Panc1 (cell line): ENCODE results near the gene EXPH5. TPM values are rescaled to one million over a fixed set of nuclear protein-coding genes. Genes with fewer than 3 reads are reported as not detected.

Experiments used
- ATAC-seq: fragments of 200-7000 bp; cut with Tn5 transposase; 2 replicates; pipeline ENCODE4 v1.9.1; 2020; ENCODE audit warnings: mild to moderate bottlenecking, moderate library complexity
- BruUV-seq: library from RNA; stranded (reverse); fragments of 400-500 nt; replicated peaks from 2 replicates; lab custom pipeline; 2021; lab: Mats Ljungman, UMichigan
- CTCF ChIA-PET: fragments of 300-600 bp; sonication (Branson Sonifier 250); formaldehyde crosslinking; loops from one replicate; lab custom pipeline; 2022; ENCODE audit warnings: antibody characterized with exemption; lab: Charles Lee
- POLR2A ChIA-PET: fragments of 300-600 bp; sonication (Branson Sonifier 250); formaldehyde crosslinking; loops from one replicate; lab custom pipeline; 2022; ENCODE audit warnings: antibody characterized with exemption; lab: Charles Lee
- DNase-seq: peaks from one replicate; pipeline ENCODE4 v3.0.0-alpha.2; 2010; ENCODE audit warnings: low read depth, low spot score
- H3K27ac ChIP-seq: 2 replicates; pipeline ENCODE4 v1.5.1; 2011; ENCODE audit warnings: mild to moderate bottlenecking, low read length, inconsistent platforms
- H3K27me3 ChIP-seq: fragments of 200-500 bp; sonication (Bioruptor generic); 2 replicates; pipeline ENCODE4 v1.6.0; 2014; ENCODE audit warnings: low read length, inconsistent platforms; ENCODE audit not compliant: control insufficient read depth, insufficient read depth
- H3K36me3 ChIP-seq: fragments of 200-500 bp; sonication (Bioruptor generic); 2 replicates; pipeline ENCODE4 v1.5.1; 2014; ENCODE audit warnings: inconsistent platforms, mild to moderate bottlenecking, low read length, moderate library complexity; ENCODE audit not compliant: control insufficient read depth, insufficient read depth
- H3K4me1 ChIP-seq: 2 replicates; pipeline ENCODE4 v1.5.1; 2011; ENCODE audit warnings: inconsistent platforms, mild to moderate bottlenecking, low read length, moderate library complexity; ENCODE audit not compliant: control insufficient read depth, insufficient read depth
- H3K4me3 ChIP-seq, 2 experiments: 2 replicates each; pipeline ENCODE4 v1.5.1; 2011 to 2012; ENCODE audit warnings: low read depth in 2 of 2, low read length in 2 of 2, mild to moderate bottlenecking in 2 of 2, inconsistent platforms in 1 of 2, moderate library complexity in 1 of 2
- H3K9me3 ChIP-seq: fragments of 200-500 bp; sonication (Bioruptor generic); 2 replicates; pipeline ENCODE4 v1.5.1; 2014; ENCODE audit warnings: low read depth, mild to moderate bottlenecking, inconsistent platforms, low read length, moderate library complexity; ENCODE audit not compliant: control insufficient read depth, insufficient read depth
- CTCF ChIP-seq: fragments of 450-650 bp; IDR thresholded peaks from 2 replicates; pipeline ENCODE4 v1.5.1; 2017; ENCODE audit warnings: mild to moderate bottlenecking
- POLR2AphosphoS5 ChIP-seq: IDR thresholded peaks from 2 replicates; pipeline ENCODE4 v1.6.1; 2012; ENCODE audit warnings: mild to moderate bottlenecking, low read depth, low read length, moderate library complexity
- REST ChIP-seq, 2 experiments: IDR thresholded peaks; 2 replicates each; pipeline ENCODE4 v1.6.1; 2011 to 2012; ENCODE audit warnings: low read depth in 2 of 2, control low read depth in 1 of 2, low read length in 1 of 2, mild to moderate bottlenecking in 1 of 2, moderate library complexity in 1 of 2; ENCODE audit not compliant: insufficient read depth in 1 of 2
- SIN3A ChIP-seq: IDR thresholded peaks from 2 replicates; pipeline ENCODE4 v1.6.1; 2012; ENCODE audit warnings: low read depth, mild to moderate bottlenecking, low read length, moderate library complexity, borderline replicate concordance; ENCODE audit not compliant: insufficient read depth
- TCF7L2 ChIP-seq: IDR thresholded peaks from 2 replicates; pipeline ENCODE4 v1.6.1; 2011; ENCODE audit warnings: mild to moderate bottlenecking, low read depth, low read length, inconsistent platforms
- in situ Hi-C: cut with HindIII; loops from 2 replicates; pipeline ENCODE4 v1.10.0; 2016; ENCODE audit warnings: low sequenced_read_pairs, low pct_unique_long_range_greater_than_20kb
- intact Hi-C: fragments of 100-400 bp; cut with micrococcal nuclease; formaldehyde crosslinking; loops from one replicate; pipeline ENCODE4 v1.10.0; 2022; ENCODE audit not compliant: unreplicated experiment
- total RNA-seq: library from RNA; stranded (reverse); gene quantifications from one replicate; pipeline ENCODE4 v1.2.1, GENCODE V29; 2021; ENCODE audit not compliant: unreplicated experiment

EXPH5 gene
- total RNA-seq, 1 experiment from 2014 or later = 0.85 TPM

- H3K27me3 ChIP-seq = peaks cover 23% of the 10 kb centered on the region
- no peak overlapping the region for H3K4me3 ChIP-seq
- H3K36me3 ChIP-seq = no peaks in the 10 kb centered on the region
- intact Hi-C loops (no loop called here), in situ Hi-C loops (no loop called here)
- CTCF ChIA-PET = no interaction called here
- no peaks in the 10 kb centered on the region for H3K4me1 ChIP-seq
- H3K27ac ChIP-seq = no peak overlapping the region
- H3K9me3 ChIP-seq = peaks cover 8% of the 10 kb centered on the region; the same call in 1 of the 2 replicates
- no peak for DNase-seq
- TF ChIP-seq POLR2AphosphoS5 (no peak), REST (IDR thresholded peaks at IDR 0.05; ENCODE audit: insufficient read depth in 1 of 2, low read depth in 2 of 2, low read length in 1 of 2) (no peak), TCF7L2 (no peak), CTCF (no peak)
- BruUV-seq = no TSS peak
- POLR2A ChIA-PET = no interaction called here
- ATAC-seq = no peak
Measured at GRCh38 chr11:108511851-108512474, 81.6 kb downstream of the EXPH5 start.

GRCh38 chr11:108508653-108509593 is 84.6 kb downstream of the EXPH5 start:
- TF ChIP-seq TCF7L2 (no peak), REST (IDR thresholded peaks at IDR 0.05; ENCODE audit: insufficient read depth in 1 of 2, low read depth in 2 of 2, low read length in 1 of 2) (no peak), CTCF (no peak), SIN3A (no peak), POLR2AphosphoS5 (no peak)
- peaks cover 8% of the 10 kb centered on the region; the same call in 1 of the 2 replicates for H3K9me3 ChIP-seq
- DNase-seq = no peak
- CTCF ChIA-PET = no interaction called here
- H3K36me3 ChIP-seq = no peaks in the 10 kb centered on the region
- H3K27me3 ChIP-seq = peaks cover 16% of the 10 kb centered on the region; the same call in 1 of the 2 replicates
- intact Hi-C loops = loop anchor here (10.0 kb wide), 1 partner anchor 126 kb away; no protein-coding TSS in a partner anchor
- POLR2A ChIA-PET = no interaction called here
- no peak overlapping the region for H3K4me3 ChIP-seq
- no peaks in the 10 kb centered on the region for H3K4me1 ChIP-seq
- in situ Hi-C loops = no loop called here
- ATAC-seq = no peak
- H3K27ac ChIP-seq = no peak overlapping the region
- BruUV-seq = no TSS peak
